ENCODE results near the gene APOL1.

APOL1 gene

DNA sequence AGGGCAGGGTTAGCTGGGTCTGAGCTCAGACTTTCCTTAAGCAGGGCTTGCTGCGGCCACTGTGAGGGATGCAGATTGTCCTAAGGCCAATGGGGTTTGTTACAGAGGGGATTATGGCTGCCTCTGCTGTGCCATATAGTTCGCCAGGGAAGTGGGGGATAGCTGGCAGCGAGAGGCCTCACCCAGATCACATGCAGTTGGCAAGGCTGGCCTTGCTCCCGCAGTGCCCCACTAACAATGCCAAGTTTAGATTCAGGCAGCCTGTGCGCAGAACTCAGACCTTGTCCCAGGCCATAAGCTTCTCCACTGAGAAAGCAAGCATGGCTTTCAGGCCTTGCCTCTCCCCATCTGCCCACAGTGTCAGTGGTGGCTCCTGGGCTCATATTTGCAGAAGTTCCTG, 8.9 kb upstream of the APOL1 start:
- Histone ChIP-seq H3K27ac (no peak overlapping the region), H3K4me3 (ENCODE audit: low read depth, low read length) (no peak overlapping the region), H3K4me2 (ENCODE audit: low read length) (no peak overlapping the region), H3K79me2 (no peaks in the 10 kb centered on the region), H3K4me1 (no peaks in the 10 kb centered on the region), H3K27me3 (ENCODE audit: control insufficient read depth, insufficient read depth, low read length) (no peaks in the 10 kb centered on the region), H3K9me3 (ENCODE audit: control insufficient read depth, low read length) (no peaks in the 10 kb centered on the region), H3K9ac (no peak overlapping the region), H2AFZ (no peak overlapping the region), H3K36me3 (ENCODE audit: control insufficient read depth, insufficient read depth, low read length) (no peaks in the 10 kb centered on the region)
- no peak for TF ChIP-seq CTCF (IDR thresholded peaks at IDR 0.05)

- H3K27ac ChIP-seq, result no peak overlapping the region
- no peak overlapping the region for H3K9ac ChIP-seq
These were observed 8.2 kb upstream of the APOL1 start for GRCh38 chr22:36244522-36245391.

GRCh38 chr22:36245805-36246356, 7.1 kb upstream of the APOL1 start:
- Histone ChIP-seq H3K9me3 (ENCODE audit: control insufficient read depth, low read length) (no peaks in the 10 kb centered on the region), H3K4me3 (ENCODE audit: low read depth, low read length) (no peak overlapping the region), H3K9ac (no peak overlapping the region), H2AFZ (no peak overlapping the region), H3K27ac (no peak overlapping the region), H3K79me2 (no peaks in the 10 kb centered on the region), H3K27me3 (ENCODE audit: control insufficient read depth, insufficient read depth, low read length) (no peaks in the 10 kb centered on the region), H3K4me2 (ENCODE audit: low read length) (no peak overlapping the region), H3K4me1 (no peaks in the 10 kb centered on the region), H3K36me3 (ENCODE audit: control insufficient read depth, insufficient read depth, low read length) (no peaks in the 10 kb centered on the region)
- TF ChIP-seq CTCF (IDR thresholded peaks at IDR 0.05), result no peak

More at GRCh38 chr22:36244522-36245391, 8.2 kb upstream of the APOL1 start:
- Histone ChIP-seq H3K79me2 (no peaks in the 10 kb centered on the region), H3K36me3 (ENCODE audit: control insufficient read depth, insufficient read depth, low read length) (no peaks in the 10 kb centered on the region), H3K27me3 (ENCODE audit: control insufficient read depth, insufficient read depth, low read length) (no peaks in the 10 kb centered on the region), H3K4me2 (ENCODE audit: low read length) (no peak overlapping the region), H3K4me1 (no peaks in the 10 kb centered on the region), H3K4me3 (ENCODE audit: low read depth, low read length) (no peak overlapping the region), H2AFZ (no peak overlapping the region), H3K9me3 (ENCODE audit: control insufficient read depth, low read length) (no peaks in the 10 kb centered on the region)
- TF ChIP-seq CTCF (IDR thresholded peaks at IDR 0.05), result no peak

DNA sequence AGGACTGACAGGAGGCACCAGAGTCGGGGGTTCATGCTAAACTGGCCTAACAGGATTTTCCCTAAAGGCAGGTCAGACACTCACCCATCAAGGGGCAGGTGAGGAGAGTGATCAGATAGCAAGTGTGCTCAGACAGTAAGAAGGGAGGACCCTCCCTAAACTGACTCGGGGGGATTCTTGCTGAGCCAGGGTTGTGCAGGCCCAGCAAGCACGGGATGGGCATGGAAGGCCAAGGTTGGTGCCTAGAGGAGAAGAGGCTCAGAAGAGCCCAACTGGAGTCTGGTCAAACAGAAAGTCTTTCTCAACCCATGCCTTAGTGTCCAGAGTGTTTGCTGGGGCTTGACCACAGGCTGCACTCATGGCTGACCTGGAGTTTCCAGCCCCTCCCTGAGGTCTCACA, 6.2 kb upstream of the APOL1 start:
- H3K79me2 ChIP-seq, result no peaks in the 10 kb centered on the region
- TF ChIP-seq CTCF (IDR thresholded peaks at IDR 0.05), result no peak
- no peak overlapping the region for H3K4me3 ChIP-seq (ENCODE audit: low read depth, low read length)
- H3K27me3 ChIP-seq (ENCODE audit: control insufficient read depth, insufficient read depth, low read length), result no peaks in the 10 kb centered on the region
- no peak overlapping the region for H3K4me2 ChIP-seq (ENCODE audit: low read length)
- no peak overlapping the region for H3K9ac ChIP-seq
- no peaks in the 10 kb centered on the region for H3K4me1 ChIP-seq
- H3K36me3 ChIP-seq (ENCODE audit: control insufficient read depth, insufficient read depth, low read length), result no peaks in the 10 kb centered on the region
- no peak overlapping the region for H3K27ac ChIP-seq
- H3K9me3 ChIP-seq (ENCODE audit: control insufficient read depth, low read length), result no peaks in the 10 kb centered on the region
- no peak overlapping the region for H2AFZ ChIP-seq

Data from parathyroid adenoma (tissue), 2 donors.